GM19324 (cell line): ENCODE data around the gene GOLGA2.

Experiments used
- ATAC-seq: cut with Tn5 transposase; IDR thresholded peaks from one replicate; pipeline ENCODE4 v1.9.1; 2021; ENCODE audit warnings: mild to moderate bottlenecking, moderate library complexity; ENCODE audit not compliant: unreplicated experiment, low FRiP score

Gene GOLGA2

DNA sequence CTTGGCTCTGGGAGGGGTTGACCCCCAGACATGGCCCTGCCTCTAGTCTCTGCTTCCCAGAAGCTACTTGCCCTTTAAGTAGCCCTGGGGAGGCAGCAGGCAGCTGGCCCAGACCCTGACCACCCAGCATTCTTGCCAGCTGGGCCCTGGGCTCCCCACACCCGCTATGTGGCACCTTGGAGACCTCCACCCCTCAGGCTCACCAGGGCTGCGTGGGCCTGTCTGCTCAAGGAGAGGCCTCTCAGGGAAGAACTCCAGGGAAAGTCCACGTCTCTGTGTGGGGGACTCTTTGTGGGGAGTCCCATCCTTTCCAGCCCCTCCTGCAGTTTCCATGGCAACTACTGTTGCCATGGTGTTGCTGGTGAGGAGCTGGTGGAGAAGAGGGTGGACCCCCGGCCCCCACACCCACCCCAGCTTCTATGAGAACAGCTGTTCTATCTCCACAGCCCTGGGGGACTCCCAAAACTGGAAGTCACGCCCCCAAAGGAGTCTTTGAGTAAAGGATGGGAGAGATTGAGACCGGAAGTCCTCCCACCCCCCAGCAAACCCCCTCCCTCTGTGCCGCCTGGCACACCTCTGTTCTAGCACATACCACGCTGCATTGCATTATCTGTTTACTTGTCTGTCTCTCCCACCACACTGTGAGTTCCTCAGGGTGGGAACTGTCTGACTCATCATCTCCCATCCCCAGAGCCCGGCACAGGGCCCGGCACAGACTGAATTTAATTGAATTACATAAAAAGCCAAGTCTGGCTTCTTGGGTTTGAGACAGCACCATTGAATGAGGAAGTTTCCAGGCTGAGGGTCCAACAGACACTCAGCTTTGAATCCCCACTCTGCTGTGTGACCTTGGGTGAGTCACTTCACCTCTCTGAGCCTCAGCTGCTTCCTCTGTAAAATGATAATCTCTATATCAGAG is 60.1 kb downstream of the GOLGA2 start:
- ATAC-seq: no peak

DNA sequence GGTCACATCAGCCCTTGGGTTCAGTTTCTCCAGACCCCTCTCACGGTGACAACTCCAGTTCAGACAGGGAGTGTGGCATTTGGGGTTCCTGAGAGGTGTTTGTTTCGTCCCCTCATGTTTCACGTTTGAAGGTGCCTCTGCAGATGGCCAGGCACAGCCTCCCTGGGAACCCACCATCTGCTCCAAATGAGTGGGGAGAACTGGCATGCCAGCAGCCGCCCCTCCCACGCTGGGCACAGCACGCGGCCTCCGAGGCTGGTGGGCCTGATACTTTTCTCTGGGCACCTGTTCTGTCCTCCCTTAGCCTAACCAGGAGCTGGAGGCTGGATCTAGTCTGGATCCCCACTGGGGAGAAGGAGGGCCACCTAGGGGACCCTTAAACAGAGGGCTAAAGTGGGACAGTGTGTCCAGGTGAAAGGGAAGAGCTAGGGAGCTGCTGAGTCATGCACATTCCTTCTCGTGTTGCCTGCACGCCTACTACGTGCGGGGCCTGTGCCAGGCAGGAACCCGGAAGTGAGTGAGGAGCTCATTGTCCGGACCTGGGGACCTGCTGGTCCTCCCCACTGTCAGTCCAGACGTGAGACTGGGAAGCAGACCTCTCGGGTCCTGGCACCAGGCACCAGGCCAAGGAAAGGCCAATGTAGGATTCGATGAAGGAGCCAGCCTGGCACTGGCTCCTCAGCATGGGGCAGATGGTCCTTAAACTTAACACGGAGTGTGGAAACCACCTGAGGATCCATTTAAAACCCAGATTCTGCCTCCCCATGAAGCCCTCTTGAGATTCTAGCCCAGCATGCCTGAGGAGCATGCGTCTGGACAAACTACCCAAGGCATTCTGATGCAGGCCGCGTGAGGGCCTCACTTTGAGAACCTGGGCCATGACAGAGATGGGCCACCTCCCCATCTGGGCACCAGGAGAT is 61.0 kb downstream of the GOLGA2 start:
- ATAC-seq: no peak

DNA sequence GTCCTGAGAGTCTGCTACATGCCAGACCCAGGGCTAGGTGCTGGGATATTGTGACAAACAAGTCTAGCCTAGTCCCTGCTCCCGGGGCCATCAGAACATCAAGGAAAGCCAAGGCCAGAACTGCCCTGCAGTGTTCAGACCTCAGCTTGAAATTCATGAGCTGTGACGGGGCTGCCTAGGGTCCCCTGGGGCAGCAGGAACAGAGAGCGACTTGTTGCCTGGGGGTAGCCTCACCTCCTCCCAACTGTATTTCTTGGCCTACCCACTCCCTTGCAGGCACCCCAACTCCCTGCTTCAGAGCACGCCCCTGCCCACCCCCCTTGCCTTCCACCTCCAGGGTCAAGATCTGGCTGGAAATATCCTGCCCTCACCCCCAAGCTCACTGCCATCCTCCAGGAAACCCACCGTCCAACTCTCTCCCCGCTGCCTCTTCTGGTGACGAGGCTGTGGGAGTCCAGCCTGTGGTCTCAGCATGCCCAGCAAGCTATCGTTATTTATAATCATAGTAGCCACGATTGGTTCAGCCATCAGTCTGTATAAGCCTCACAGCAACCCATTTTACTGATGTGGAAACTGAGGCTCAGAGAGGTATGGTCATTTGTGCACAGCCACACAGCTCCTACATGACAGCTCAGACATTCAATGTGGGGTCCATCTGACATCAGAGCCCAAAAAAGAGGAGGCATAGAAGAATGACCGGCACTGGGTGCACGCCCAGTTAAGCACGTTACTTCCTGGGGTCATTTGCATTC is 61.9 kb downstream of the GOLGA2 start:
- no peak for ATAC-seq

DNA sequence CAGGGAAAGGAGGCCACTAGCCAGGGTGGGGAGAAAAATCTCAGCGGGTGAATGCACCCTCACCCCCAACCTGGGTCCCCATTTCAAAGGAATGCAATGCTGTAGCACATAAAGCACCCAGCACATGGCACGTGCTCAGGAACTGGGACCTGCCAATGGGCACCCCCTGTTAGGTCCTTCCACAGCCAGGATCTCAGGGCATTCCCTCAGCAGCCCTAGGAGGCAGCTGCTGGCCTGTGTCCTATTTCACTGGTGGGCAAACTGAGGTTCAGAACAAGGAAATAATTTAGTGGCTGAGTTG is 63.9 kb downstream of the GOLGA2 start:
- no peak for ATAC-seq

DNA sequence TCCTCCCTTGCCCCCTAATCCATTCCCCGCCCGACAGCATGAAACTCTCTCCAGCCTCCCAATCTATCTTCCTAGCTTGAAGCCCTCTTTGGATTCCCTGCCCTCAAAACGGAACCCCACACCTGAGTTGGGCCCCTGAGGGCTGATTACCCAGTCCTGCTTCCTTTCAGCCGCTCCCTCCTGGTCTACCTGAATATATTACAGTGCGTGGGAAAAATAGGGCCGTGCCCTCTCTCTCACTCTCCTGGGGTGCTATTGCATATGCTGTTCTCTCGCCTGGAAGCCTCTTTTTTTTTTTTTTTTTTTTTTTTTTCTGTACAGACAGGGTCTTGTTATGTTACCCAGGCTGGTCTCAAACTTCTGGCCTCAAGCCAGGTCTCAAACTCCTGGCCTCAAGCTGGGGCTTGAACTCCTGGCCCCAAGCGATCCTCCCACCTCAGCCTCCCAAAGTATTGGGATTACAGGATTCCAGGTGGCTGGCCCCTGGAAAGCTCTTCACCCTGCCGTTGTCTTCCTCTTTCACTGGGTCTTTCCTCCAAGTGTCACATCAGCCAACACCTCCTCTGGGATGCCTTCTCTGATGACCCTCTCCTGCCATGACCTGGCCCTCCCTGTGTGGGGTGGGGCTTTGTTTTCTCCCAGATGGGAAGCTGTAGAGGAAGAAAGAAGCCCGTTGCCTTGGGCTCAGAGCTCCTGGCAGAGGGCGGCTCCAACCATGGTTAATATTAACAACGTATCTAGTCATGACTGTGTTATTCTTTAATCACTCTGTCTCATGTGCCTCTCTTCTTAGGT is 64.4 kb downstream of the GOLGA2 start:
- no peak for ATAC-seq

DNA sequence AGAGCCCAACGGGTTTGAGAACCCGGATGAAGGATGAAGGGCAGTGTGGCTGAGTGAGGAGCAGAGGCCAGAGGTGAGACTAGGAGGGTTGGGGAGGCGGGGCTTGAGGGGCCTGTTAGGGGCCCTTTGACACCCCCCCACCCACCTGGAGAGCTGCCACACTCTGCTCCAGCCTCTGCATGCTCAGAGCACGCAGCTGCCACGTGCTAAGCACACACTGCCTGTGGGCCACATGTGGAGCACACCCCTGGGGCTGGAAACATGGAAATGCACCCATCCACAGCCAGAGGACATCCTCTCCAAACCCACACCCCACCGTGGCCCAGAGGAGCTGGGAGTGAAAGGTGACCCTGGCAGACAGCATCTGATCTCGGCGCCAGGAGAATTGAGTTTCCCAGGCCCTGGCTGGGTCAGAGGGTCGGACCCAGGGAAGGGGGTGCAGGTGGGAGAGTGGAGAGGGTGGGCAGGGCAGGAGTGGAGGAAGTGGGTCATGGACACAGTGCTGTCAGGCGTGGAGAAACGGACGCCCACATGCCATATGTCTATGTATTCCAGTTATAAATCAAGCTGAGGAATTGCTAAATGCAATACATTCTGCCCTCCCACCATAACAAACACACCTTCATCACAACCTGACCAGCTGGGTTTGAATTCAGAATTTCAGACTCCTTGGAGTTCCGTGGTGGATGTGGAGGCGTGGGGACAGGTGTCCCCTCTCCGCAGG is 66.7 kb downstream of the GOLGA2 start:
- no peak for ATAC-seq

DNA sequence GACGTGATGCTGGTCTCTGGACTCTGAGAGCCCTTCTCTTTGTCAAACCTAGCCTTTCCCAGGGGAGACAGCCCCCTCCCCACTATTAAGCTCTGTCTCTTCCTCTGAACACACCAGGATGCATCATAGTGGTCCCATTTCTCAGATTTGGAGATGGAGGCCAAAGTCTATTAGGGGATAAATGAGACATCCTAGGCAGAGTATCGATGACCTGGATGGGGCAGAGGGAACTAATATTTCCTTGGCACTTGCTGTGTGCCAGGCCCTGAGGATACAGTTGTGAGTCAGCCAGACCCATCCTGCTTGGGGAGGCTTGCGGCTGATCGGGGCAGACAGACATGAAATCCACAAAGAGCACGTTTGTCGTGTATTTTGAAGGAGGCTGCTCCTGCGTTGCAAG is 67.4 kb downstream of the GOLGA2 start:
- ATAC-seq: no peak

DNA sequence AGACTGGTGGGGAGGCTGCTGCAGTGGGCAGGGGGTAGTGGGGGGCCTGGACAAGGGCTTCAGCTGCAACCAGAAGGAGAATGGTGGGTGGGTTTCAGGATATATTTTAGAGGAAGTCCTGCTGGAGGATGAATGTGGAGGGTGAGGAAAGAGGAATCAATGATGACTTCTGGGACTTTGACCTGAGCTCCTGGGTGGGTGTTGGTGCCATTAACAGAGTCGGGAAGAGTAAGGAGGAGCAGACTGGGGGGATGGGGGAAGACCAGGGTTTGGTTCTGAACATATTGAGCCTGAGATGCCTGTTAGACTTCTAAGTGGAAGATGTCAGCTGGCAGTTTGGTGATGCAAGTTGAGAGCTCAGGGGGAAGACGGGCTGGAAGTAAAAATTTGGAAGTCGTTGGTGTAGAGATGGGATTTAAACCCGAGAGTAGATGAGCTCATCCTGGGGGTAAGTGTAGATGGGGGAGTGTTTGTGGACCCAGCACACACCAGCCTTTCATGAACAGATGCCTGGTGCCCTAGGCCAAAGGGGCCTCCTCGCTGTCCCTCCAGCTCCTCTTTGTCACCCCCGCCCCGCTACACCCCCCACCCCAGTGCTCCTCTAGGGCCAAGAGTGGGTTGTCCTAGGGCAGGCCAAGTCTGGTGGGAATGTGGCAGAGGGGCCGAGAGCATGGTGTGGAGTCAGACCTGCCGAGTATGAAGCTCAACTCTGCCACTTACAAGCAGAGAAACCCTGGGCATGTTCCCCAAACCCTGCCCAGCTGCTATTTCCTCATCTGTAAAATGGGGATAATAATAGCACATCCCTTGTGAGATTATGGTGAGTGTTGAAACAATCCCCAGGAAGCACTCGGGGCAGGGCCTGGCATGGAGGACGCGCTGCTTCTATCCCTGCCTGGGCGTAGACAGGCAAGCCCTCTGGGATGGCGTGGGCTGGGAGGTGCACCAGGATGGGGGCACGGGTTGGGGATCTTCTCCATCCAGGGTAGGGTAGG is 68.6 kb downstream of the GOLGA2 start:
- ATAC-seq: no peak

DNA sequence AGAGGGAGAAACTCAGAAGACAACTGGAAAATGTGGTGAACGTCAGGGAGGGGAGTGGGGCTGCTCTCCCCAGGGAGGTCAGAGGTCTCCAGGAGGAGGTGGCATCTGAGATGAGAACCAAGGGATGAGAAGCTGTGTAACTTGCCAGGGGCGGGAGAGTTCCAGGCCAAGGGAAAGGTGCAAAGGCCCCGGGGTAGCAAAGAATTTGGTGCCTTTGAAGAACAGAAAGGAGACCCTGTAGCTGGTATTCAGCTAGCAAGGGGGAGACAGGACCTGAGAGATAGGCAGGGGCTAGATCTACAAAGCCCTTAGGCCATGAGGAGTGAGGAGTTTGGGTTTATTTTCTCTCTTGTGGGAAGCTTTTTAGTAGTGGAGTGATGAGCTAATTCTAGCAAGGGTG is 69.3 kb downstream of the GOLGA2 start:
- no peak for ATAC-seq
